Astrocyte of the cerebellum (primary cell): Measurements from ENCODE around the gene GLB1L2.

Experiments used
- DNase-seq: peaks from one replicate; pipeline ENCODE4 v3.0.0-alpha.2; 2011; ENCODE audit warnings: low read depth
- H3K4me3 ChIP-seq: 2 replicates; pipeline ENCODE4 v1.5.1; 2011; ENCODE audit warnings: mild to moderate bottlenecking, low read depth, low read length, moderate library complexity
- CTCF ChIP-seq: IDR thresholded peaks from 2 replicates; pipeline ENCODE4 v1.5.1; 2012; ENCODE audit warnings: low read length, low read depth, moderate library complexity, mild to moderate bottlenecking; ENCODE audit errors: missing control alignments
- in situ Hi-C: cut with HindIII; loops from 2 replicates; pipeline ENCODE4 v1.10.0; 2017; ENCODE audit warnings: low sequenced_read_pairs

The GLB1L2 gene

GRCh38 chr11:134382257-134382656 lies 50.5 kb downstream of the GLB1L2 start:
- no peak overlapping the region for H3K4me3 ChIP-seq
- in situ Hi-C loops: no loop called here
- no peak for DNase-seq
- TF ChIP-seq CTCF: no peak

GRCh38 chr11:134382830-134383229 lies 51.0 kb downstream of the GLB1L2 start:
- no peak overlapping the region for H3K4me3 ChIP-seq
- no peak for TF ChIP-seq CTCF
- DNase-seq: no peak
- in situ Hi-C loops: no loop called here

GRCh38 chr11:134383576-134384221 lies 51.9 kb downstream of the GLB1L2 start:
- DNase-seq: no peak
- H3K4me3 ChIP-seq: no peak overlapping the region
- TF ChIP-seq CTCF: no peak
- in situ Hi-C loops: no loop called here

- in situ Hi-C loops: no loop called here
- no peak for DNase-seq
- no peak for TF ChIP-seq CTCF
- H3K4me3 ChIP-seq: no peak overlapping the region
Measured at GRCh38 chr11:134384406-134384805, 52.6 kb downstream of the GLB1L2 start.

- TF ChIP-seq CTCF: no peak
- in situ Hi-C loops: no loop called here
- DNase-seq: no peak
- H3K4me3 ChIP-seq: no peak overlapping the region
Measured at GRCh38 chr11:134385171-134385570, 53.4 kb downstream of the GLB1L2 start.

- DNase-seq: no peak
- TF ChIP-seq CTCF: no peak
- in situ Hi-C loops: no loop called here
- H3K4me3 ChIP-seq: no peak overlapping the region
Measured at GRCh38 chr11:134385774-134386565, 54.2 kb downstream of the GLB1L2 start.
